Erythroblast (primary cell): Measurements from ENCODE around the gene ARL4C.

Source experiments
- GATA1 ChIP-seq: IDR thresholded peaks from 2 replicates; pipeline ENCODE4 v1.6.1; 2011; ENCODE audit warnings: low read depth, mild to moderate bottlenecking, control low read depth, low read length, moderate library complexity
- POLR2A ChIP-seq: IDR thresholded peaks from 2 replicates; pipeline ENCODE4 v1.6.1; 2011; ENCODE audit warnings: mild to moderate bottlenecking, low read length

- TF ChIP-seq POLR2A (no peak), GATA1 (no peak)
These were observed 17.4 kb downstream of the ARL4C start for GRCh38 chr2:234479465-234479864.
